Osteoblast (primary cell): Measurements from ENCODE around the gene VPS4A. TPM values are rescaled to one million over a fixed set of nuclear protein-coding genes. Genes with fewer than 3 reads are reported as not detected.

Source experiments
- DNase-seq: peaks from one replicate; pipeline ENCODE4 v3.0.0; 2011; ENCODE audit warnings: low spot score, mixed read lengths; ENCODE audit not compliant: insufficient read length; ENCODE audit errors: missing footprints
- H2AFZ ChIP-seq: 2 replicates; pipeline ENCODE4 v1.6.0; 2011; ENCODE audit warnings: mild to moderate bottlenecking, low read length
- H3K27ac ChIP-seq: 2 replicates; pipeline ENCODE4 v1.5.1; 2011; ENCODE audit warnings: mild to moderate bottlenecking, low read depth, low read length, moderate library complexity
- H3K27me3 ChIP-seq: 2 replicates; pipeline ENCODE4 v1.6.0; 2012; ENCODE audit warnings: mild to moderate bottlenecking, control low read depth, inconsistent platforms, low read length, moderate library complexity; ENCODE audit not compliant: insufficient read depth
- H3K36me3 ChIP-seq: 2 replicates; pipeline ENCODE4 v1.5.1; 2011; ENCODE audit warnings: mild to moderate bottlenecking, low read length, control low read depth, moderate library complexity; ENCODE audit not compliant: insufficient read depth
- H3K4me1 ChIP-seq: 2 replicates; pipeline ENCODE4 v1.5.1; 2011; ENCODE audit warnings: mild to moderate bottlenecking, low read length, control low read depth, moderate library complexity; ENCODE audit not compliant: insufficient read depth
- H3K4me2 ChIP-seq: 2 replicates; pipeline ENCODE4 v1.6.0; 2011; ENCODE audit warnings: mild to moderate bottlenecking, low read length; ENCODE audit not compliant: insufficient read depth
- H3K4me3 ChIP-seq: fragments of 200-600 bp; sonication (generic); 3 replicates; pipeline ENCODE4 v1.5.1; 2012; ENCODE audit warnings: mild to moderate bottlenecking, low read length, inconsistent platforms; ENCODE audit not compliant: insufficient read depth
- H3K79me2 ChIP-seq: 2 replicates; pipeline ENCODE4 v1.6.0; 2012; ENCODE audit warnings: mild to moderate bottlenecking, low read length, control low read depth, inconsistent platforms; ENCODE audit not compliant: insufficient read depth
- H3K9me3 ChIP-seq: 2 replicates; pipeline ENCODE4 v1.5.1; 2011; ENCODE audit warnings: low read depth, low read length, control low read depth
- H4K20me1 ChIP-seq: 2 replicates; pipeline ENCODE4 v1.6.0; 2012; ENCODE audit warnings: mild to moderate bottlenecking, low read length, control low read depth; ENCODE audit not compliant: insufficient read depth
- total RNA-seq: library from RNA; depleted of rRNA; stranded (reverse); fragments of >200 nt; gene quantifications from 2 replicates; pipeline ENCODE4 v1.2.3, GENCODE V29; 2012
- TF ChIP-seq, protein P1 (sequence below): IDR thresholded peaks from 2 replicates; pipeline ENCODE4 v1.5.1; 2011; ENCODE audit warnings: mild to moderate bottlenecking, low read depth, low read length, moderate library complexity; ENCODE audit errors: extremely low read depth

Gene VPS4A
- total RNA-seq, 1 donor, result 32.6 TPM

DNA sequence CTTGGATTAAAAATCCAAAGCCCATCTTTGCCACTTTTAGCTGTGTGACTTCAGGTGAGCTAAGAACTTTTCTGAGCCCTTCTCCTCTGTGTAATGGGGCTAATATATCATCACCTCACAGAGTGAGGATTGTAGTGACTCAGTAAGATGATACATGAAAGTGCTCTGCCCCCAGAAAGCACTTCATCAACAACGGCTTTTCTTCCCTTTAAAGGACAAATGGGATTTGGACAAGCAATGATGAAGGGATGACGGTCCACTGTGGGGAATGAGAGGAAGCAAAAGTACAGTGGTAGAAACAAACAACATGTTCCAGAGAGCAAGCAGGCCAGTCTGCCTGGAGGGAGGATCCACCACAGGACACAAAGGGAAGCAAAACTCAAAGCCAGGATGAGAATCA is 54.8 kb downstream of the VPS4A start:
- peaks cover 5% of the 10 kb centered on the region for H3K79me2 ChIP-seq
- H3K27ac ChIP-seq, result no peak overlapping the region

DNA sequence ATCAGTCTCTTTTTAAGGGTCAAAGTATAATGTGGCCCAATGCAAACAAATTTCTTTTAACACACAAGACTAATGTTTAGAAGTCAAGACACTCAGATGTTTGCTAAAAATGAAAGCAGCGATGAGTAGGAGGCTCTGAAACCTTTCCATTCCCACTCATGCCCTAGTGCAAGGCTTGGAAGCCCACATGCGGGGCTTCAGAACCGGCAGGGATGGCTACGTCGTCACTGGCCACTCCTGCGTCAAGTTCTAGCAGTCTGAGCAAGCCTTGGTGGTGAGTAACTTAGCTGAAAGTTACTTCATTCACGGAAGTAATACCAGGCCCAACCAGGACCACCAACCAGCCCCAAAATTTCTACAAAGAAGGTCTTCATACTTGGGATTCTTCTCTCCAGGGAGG is 55.3 kb downstream of the VPS4A start:
- H4K20me1 ChIP-seq, result no peaks in the 10 kb centered on the region
- no peak overlapping the region for H3K4me3 ChIP-seq
- no peaks in the 10 kb centered on the region for H3K9me3 ChIP-seq
- peaks cover 56% of the 10 kb centered on the region for H3K36me3 ChIP-seq
- TF ChIP-seq, protein P1, sequence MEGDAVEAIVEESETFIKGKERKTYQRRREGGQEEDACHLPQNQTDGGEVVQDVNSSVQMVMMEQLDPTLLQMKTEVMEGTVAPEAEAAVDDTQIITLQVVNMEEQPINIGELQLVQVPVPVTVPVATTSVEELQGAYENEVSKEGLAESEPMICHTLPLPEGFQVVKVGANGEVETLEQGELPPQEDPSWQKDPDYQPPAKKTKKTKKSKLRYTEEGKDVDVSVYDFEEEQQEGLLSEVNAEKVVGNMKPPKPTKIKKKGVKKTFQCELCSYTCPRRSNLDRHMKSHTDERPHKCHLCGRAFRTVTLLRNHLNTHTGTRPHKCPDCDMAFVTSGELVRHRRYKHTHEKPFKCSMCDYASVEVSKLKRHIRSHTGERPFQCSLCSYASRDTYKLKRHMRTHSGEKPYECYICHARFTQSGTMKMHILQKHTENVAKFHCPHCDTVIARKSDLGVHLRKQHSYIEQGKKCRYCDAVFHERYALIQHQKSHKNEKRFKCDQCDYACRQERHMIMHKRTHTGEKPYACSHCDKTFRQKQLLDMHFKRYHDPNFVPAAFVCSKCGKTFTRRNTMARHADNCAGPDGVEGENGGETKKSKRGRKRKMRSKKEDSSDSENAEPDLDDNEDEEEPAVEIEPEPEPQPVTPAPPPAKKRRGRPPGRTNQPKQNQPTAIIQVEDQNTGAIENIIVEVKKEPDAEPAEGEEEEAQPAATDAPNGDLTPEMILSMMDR, result no peak
- H2AFZ ChIP-seq, result no peak overlapping the region
- no peak overlapping the region for H3K27ac ChIP-seq
- H3K4me2 ChIP-seq, result no peak overlapping the region
- DNase-seq, result no peak
- H3K27me3 ChIP-seq, result no peaks in the 10 kb centered on the region
- H3K4me1 ChIP-seq, result no peaks in the 10 kb centered on the region
- H3K79me2 ChIP-seq, result peaks cover 5% of the 10 kb centered on the region

More for the DNA sequence above, 54.8 kb downstream of the VPS4A start:
- H3K9me3 ChIP-seq, result no peaks in the 10 kb centered on the region
- peaks cover 58% of the 10 kb centered on the region for H3K36me3 ChIP-seq
- no peak overlapping the region for H2AFZ ChIP-seq
- TF ChIP-seq, protein P1, result no peak
- no peaks in the 10 kb centered on the region for H4K20me1 ChIP-seq
- H3K27me3 ChIP-seq, result no peaks in the 10 kb centered on the region
- no peak overlapping the region for H3K4me2 ChIP-seq
- no peak for DNase-seq
- no peaks in the 10 kb centered on the region for H3K4me1 ChIP-seq
- no peak overlapping the region for H3K4me3 ChIP-seq

DNA sequence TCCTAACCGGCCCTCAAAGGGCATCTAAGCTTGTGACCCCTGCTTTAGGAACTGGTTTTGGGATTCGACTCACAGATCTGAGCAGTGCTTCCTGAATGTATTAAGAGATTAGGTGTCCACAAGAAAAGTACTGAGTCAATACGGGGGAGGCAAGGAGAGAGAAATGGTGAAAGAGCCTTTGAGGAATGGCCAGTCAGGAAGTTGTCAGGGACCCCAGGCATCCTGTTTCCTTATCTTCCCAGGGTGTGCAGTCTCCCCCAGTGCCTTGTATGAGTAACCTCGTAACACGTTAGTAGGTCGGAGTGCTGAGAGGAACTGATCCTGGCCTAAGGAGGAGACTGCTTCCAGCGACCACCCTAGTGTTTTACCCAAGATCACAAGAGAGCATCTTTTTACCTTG is 56.8 kb downstream of the VPS4A start:
- Histone ChIP-seq H4K20me1 (peaks cover 3% of the 10 kb centered on the region), H3K79me2 (peaks cover 11% of the 10 kb centered on the region), H3K27ac (no peak overlapping the region), H3K36me3 (peaks cover 66% of the 10 kb centered on the region), H3K9me3 (no peaks in the 10 kb centered on the region), H3K4me3 (no peak overlapping the region), H3K27me3 (no peaks in the 10 kb centered on the region), H3K4me1 (no peaks in the 10 kb centered on the region), H3K4me2 (no peak overlapping the region), H2AFZ (no peak overlapping the region)
- no peak for DNase-seq
- TF ChIP-seq, protein P1, result no peak

DNA sequence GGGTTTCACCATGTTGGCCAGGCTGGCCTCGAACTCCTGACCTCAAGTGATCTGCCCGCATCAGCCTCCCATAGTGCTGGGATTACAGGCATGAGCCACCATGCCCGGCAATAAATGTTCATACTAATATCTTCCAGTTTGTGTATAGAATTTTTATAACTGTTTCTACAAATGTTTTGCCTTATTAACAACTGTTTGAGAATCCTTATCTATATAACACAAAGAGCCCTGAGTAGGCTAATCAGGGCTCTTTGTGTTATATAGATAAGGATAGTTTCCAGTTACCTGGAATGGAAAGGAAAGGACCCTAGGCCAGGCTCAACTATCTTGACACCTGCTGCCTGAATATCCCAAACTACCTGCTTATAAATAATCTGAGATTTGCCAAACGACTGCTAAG is 57.7 kb downstream of the VPS4A start:
- H3K27ac ChIP-seq, result no peak overlapping the region
- H4K20me1 ChIP-seq, result peaks cover 6% of the 10 kb centered on the region
- H2AFZ ChIP-seq, result no peak overlapping the region
- no peaks in the 10 kb centered on the region for H3K9me3 ChIP-seq
- H3K4me3 ChIP-seq, result no peak overlapping the region
- H3K4me2 ChIP-seq, result no peak overlapping the region
- peaks cover 65% of the 10 kb centered on the region for H3K36me3 ChIP-seq
- TF ChIP-seq, protein P1, result no peak
- DNase-seq, result no peak
- no peaks in the 10 kb centered on the region for H3K4me1 ChIP-seq
- H3K27me3 ChIP-seq, result no peaks in the 10 kb centered on the region
- H3K79me2 ChIP-seq, result peaks cover 16% of the 10 kb centered on the region
